Testis (tissue), 2 donors: ENCODE measurements around the gene DPH2.

Source experiments
- POLR2A ChIP-seq: fragments of 450-650 bp; IDR thresholded peaks from one replicate; pipeline ENCODE4 v1.6.1; 2017; ENCODE audit warnings: antibody characterized with exemption, mild to moderate bottlenecking, moderate library complexity
- TF ChIP-seq, protein P1 (sequence below), 3 experiments: fragments of 450-650 bp in 2 of 3; fragments of 200-600 bp in 1 of 3; sonication (generic) in 1 of 3; IDR thresholded peaks; one replicate each; pipeline ENCODE4 v1.5.1; 2016 to 2019; ENCODE audit warnings: antibody characterized with exemption in 3 of 3, mild to moderate bottlenecking in 2 of 3, moderate library complexity in 1 of 3

- TF ChIP-seq, protein P1, sequence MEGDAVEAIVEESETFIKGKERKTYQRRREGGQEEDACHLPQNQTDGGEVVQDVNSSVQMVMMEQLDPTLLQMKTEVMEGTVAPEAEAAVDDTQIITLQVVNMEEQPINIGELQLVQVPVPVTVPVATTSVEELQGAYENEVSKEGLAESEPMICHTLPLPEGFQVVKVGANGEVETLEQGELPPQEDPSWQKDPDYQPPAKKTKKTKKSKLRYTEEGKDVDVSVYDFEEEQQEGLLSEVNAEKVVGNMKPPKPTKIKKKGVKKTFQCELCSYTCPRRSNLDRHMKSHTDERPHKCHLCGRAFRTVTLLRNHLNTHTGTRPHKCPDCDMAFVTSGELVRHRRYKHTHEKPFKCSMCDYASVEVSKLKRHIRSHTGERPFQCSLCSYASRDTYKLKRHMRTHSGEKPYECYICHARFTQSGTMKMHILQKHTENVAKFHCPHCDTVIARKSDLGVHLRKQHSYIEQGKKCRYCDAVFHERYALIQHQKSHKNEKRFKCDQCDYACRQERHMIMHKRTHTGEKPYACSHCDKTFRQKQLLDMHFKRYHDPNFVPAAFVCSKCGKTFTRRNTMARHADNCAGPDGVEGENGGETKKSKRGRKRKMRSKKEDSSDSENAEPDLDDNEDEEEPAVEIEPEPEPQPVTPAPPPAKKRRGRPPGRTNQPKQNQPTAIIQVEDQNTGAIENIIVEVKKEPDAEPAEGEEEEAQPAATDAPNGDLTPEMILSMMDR (IDR thresholded peaks at IDR 0.05) = no peak
- TF ChIP-seq POLR2A = no peak
These were observed 42.6 kb downstream of the DPH2 start for GRCh38 chr1:44012404-44012803.
